Neutrophil (primary cell): ENCODE measurements around the gene ZNF814.
A peak's percentile ranks its signal among the peaks of the same experiment; 100 is the strongest.
"Not testable (repeated sequence)": the region's sequence is repeated elsewhere in the genome, so short reads cannot be mapped to it uniquely, and the experiment has no call there.

ENCODE experiments used
- H3K27ac ChIP-seq: fragments of 200-600 bp; sonication (generic); 2 replicates; pipeline ENCODE4 v1.5.1; 2016; ENCODE audit warnings: mild to moderate bottlenecking, moderate library complexity
- H3K27me3 ChIP-seq: fragments of 200-600 bp; sonication (generic); 2 replicates; pipeline ENCODE4 v1.6.0; 2016; ENCODE audit warnings: mild to moderate bottlenecking
- H3K36me3 ChIP-seq: fragments of 200-600 bp; sonication (generic); 2 replicates; pipeline ENCODE4 v1.5.1; 2017
- H3K4me1 ChIP-seq, 2 experiments: fragments of 200-600 bp in 1 of 2; sonication (generic) in 1 of 2; 1 replicate in 1 of 2; 2 replicates in 1 of 2; pipeline versions ENCODE4 v1.5.1 to v1.6.1; 2013 to 2016; ENCODE audit warnings: low read depth in 1 of 2, low read length in 1 of 2, mild to moderate bottlenecking in 1 of 2, moderate library complexity in 1 of 2; ENCODE audit not compliant: control insufficient read depth in 1 of 2, insufficient read depth in 1 of 2
- H3K4me3 ChIP-seq, 2 experiments: fragments of 200-600 bp in 1 of 2; sonication (generic) in 1 of 2; 1 replicate in 1 of 2; 2 replicates in 1 of 2; pipeline ENCODE4 v1.5.1; 2013 to 2016; ENCODE audit warnings: low read depth in 1 of 2, low read length in 1 of 2, mild to moderate bottlenecking in 1 of 2, moderate library complexity in 1 of 2
- H3K9me3 ChIP-seq: fragments of 200-600 bp; sonication (generic); 2 replicates; pipeline ENCODE4 v1.5.1; 2016
- CTCF ChIP-seq: fragments of 200-600 bp; sonication (generic); IDR thresholded peaks from 2 replicates; pipeline ENCODE4 v1.5.1; 2016; ENCODE audit warnings: antibody characterized with exemption

Gene ZNF814

DNA sequence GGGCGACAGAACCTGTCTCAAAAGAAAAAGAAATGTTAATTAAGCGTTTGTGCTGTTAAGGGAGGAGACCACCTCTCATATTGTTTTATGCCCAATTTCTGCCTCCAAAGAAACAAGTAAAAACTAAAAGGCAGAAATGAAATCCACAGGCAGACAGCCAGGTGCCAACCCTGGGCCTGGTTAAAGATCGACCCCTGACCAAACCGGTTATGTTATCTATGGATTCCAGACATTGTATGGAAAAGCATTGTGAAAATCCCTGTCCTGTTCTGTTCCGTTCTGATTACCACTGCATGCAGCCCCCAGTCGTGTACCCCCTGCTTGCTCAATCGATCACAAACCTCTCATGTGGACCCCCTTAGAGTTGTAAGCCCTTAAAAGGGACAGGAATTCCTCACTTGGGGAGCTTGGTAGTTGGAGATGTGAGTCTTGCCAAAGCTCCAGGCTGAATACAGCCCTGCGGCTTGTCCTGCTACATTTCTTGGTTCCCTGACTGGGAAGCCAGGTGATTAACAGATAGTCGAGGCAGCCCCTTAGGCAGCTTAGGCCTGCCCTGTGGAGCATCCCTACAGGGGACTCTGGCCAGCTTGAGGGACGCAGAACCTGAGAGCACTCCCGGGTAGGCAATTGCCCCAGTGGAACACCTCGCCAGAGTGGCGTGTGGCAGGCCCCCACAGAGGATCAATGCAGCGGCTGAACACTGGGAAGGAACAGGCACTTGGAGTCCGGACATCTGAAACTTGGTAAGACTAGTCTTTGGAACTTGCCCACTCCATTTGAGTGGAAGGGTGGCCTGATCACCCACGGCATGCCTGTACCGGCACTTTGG, 73.4 kb downstream of the ZNF814 start:
- Histone ChIP-seq H3K27me3 (no peaks in the 10 kb centered on the region), H3K27ac (peak overlapping the region; percentile 90), H3K4me1 (peaks cover 53 to 61% of the 10 kb centered on the region in 2 experiments), H3K9me3 (no peaks in the 10 kb centered on the region), H3K36me3 (peaks cover 8% of the 10 kb centered on the region), H3K4me3 (peak overlapping the region; percentile 82 to 96)
- no peak for TF ChIP-seq CTCF

DNA sequence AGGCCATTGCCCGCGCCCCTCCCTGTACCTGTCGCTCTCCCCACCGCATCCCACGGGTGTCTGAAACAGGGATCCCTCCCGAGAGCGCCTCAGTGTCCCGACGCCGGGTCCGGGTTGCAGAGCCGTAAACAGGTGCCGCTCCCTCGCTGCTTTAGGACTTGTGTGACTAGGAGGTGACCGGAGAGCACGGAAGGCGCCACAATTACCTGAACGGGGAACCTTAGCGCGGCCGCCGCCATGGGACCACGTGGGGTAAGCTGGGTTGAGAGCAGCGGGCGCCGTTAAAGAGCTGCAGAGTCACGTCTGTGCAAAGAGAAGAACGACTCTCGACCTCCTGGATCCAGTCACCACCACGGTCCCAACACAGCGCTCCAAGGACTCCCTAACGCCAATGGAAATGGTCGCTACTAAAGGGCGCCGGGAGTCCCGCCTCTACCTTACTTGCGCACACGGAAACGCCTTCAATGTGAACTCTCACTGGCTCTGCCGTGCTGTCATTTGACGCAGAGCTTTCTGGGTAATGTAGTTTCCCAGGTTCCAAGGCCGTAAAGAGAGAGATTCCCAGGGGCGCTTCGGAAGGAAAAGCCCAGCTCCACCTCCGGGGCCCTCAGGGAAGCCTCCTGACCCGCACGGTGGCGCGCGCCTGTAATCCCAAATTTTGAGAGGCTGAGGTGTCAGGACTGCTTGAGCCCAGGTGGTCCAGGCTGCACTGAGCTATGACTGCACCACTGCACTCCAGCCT, 74.2 kb downstream of the ZNF814 start, which contains the start of gene ZNF552:
Gene ZNF552, minus strand, starts transcription at position 409 of the 742 bp plus-strand sequence. Its CDS starts 170 bp downstream, at position 239.
- H3K4me3 ChIP-seq, result peak within 1 kb of the TSS; percentile 82 to 96
- peaks cover 49 to 55% of the 10 kb centered on the region in 2 experiments for H3K4me1 ChIP-seq
- H3K27ac ChIP-seq, result peak within 1 kb of the TSS; percentile 90
- TF ChIP-seq CTCF, result no peak
- no peaks in the 10 kb centered on the region for H3K27me3 ChIP-seq
- H3K9me3 ChIP-seq, result no peaks in the 10 kb centered on the region
- H3K36me3 ChIP-seq, result peaks cover 16% of the 10 kb centered on the region

GRCh38 chr19:57813919-57814504, 74.8 kb downstream of the ZNF814 start:
- peaks cover 45 to 51% of the 10 kb centered on the region in 2 experiments for H3K4me1 ChIP-seq
- TF ChIP-seq CTCF, result no peak
- H3K9me3 ChIP-seq, result no peaks in the 10 kb centered on the region
- peak overlapping the region; percentile 82 to 96 for H3K4me3 ChIP-seq
- no peaks in the 10 kb centered on the region for H3K27me3 ChIP-seq
- H3K36me3 ChIP-seq, result peaks cover 23% of the 10 kb centered on the region
- H3K27ac ChIP-seq, result peak overlapping the region; percentile 90

DNA sequence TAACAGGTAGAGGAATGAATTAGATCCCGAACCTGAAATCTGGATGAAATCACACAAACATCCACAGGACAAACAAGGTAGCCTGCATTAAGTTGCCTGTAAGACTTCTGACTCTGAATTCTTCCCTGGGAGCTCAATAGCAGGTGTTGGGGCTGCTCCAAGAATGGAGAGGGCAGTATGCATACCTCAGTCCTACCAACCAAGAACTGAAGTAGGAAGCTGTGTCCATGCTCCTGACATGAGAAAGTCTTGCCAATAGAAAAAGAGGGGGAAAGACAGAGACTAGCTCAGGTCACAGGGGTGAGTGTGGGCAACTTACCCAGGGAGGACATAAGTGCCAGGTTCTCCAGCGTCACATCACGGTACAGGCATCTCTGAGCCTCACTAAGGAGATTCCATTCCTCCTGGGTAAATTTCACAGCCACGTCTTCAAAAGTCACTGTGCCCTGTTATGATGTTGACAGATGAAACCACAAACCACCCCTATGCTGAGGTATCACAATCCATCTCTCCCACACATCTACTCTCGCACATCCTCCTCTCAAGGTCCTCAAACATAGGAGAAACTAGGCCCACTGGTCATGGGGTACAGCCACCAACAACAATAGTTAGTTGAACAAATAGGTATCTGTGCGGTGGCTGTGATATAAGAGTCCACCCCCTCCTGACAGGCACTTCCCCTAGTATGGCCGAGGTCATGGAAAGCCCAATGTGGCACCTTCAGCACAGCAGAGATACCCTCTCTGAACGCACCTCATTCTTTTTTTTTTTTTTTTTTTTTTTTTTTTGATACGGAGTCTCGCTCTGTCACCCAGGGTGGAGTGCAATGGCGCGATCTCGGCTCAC, 75.6 kb downstream of the ZNF814 start:
- H3K9me3 ChIP-seq, H3K27me3 ChIP-seq: not testable (repeated sequence)
- Histone ChIP-seq H3K4me3 (peak overlapping the region; percentile 82 to 96), H3K27ac (peak overlapping the region; percentile 90), H3K36me3 (peaks cover 29% of the 10 kb centered on the region), H3K4me1 (peaks cover 38 to 44% of the 10 kb centered on the region in 2 experiments)

- H3K27ac ChIP-seq, result peak overlapping the region; percentile 90
- peaks cover 42 to 49% of the 10 kb centered on the region in 2 experiments for H3K4me1 ChIP-seq
- H3K36me3 ChIP-seq, result peaks cover 38% of the 10 kb centered on the region
- H3K9me3 ChIP-seq, result no peaks in the 10 kb centered on the region
- H3K27me3 ChIP-seq, result no peaks in the 10 kb centered on the region
- H3K4me3 ChIP-seq, result peak overlapping the region; percentile 82 to 96
- TF ChIP-seq CTCF, result no peak
Measured at GRCh38 chr19:57812226-57812625, 76.6 kb downstream of the ZNF814 start.

- not testable (repeated sequence) for H3K27me3 ChIP-seq, H3K9me3 ChIP-seq, H3K4me3 ChIP-seq
- Histone ChIP-seq H3K36me3 (peaks cover 40% of the 10 kb centered on the region), H3K27ac (peak overlapping the region; percentile 28), H3K4me1 (peaks cover 47 to 57% of the 10 kb centered on the region in 2 experiments)
Measured at GRCh38 chr19:57810410-57811295, 78.2 kb downstream of the ZNF814 start.
